ENCODE data around the gene MRPL50. TPM values are rescaled to one million over a fixed set of nuclear protein-coding genes. Genes with fewer than 3 reads are reported as not detected.
A peak's percentile ranks its signal among the peaks of the same experiment; 100 is the strongest.

Gene MRPL50
- total RNA-seq, 1 experiment from 2014 or later = 15.4 TPM

DNA sequence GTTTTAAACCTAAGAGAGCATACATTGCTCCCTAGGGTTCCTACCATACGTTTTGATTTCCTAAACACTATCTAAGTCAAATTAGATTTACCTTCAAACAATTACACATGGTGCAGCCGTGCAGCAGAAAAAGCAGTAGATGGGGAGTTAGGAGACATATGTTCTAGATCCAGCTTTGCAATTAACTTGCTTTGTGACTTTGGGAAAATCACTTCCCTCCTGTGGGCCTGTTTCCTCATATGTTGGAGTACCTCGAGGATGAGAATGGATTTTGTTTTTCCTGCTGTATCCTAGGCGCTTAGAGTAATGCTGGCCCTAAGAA is 711 bp downstream of the MRPL50 start:
- peaks cover 35% of the 10 kb centered on the region for H3K36me3 Mint-ChIP-seq (ENCODE audit: insufficient read depth, unreplicated experiment)
- peaks cover 36% of the 10 kb centered on the region for H3K9me3 Mint-ChIP-seq (ENCODE audit: unreplicated experiment)
- peak overlapping the region; percentile 99 for H3K27ac Mint-ChIP-seq (ENCODE audit: low read depth, unreplicated experiment)
- no peaks in the 10 kb centered on the region for H3K27me3 Mint-ChIP-seq (ENCODE audit: insufficient read depth, unreplicated experiment)
- CTCF ChIA-PET = interaction anchor here (2.5 kb wide), 1 partner anchor 9 kb away, joined by 14 read pairs; no protein-coding TSS in a partner anchor
- peaks cover 39% of the 10 kb centered on the region for H3K4me1 Mint-ChIP-seq (ENCODE audit: insufficient read depth, unreplicated experiment)
- no TSS peak for BruUV-seq (replicated peaks)
- intact Hi-C loops (cut with micrococcal nuclease) = loop anchor here (2.0 kb wide), 1 partner anchor 51 kb away; no protein-coding TSS in a partner anchor
- no peak for DNase-seq (ENCODE audit: unreplicated experiment)
- H3K4me3 Mint-ChIP-seq (ENCODE audit: unreplicated experiment) = peak overlapping the region; percentile 97
- POLR2A ChIA-PET = interaction anchor here (0.5 to 2.9 kb wide), 8 partner anchors 9 to 796 kb away, joined by 3 to 37 read pairs (median 12); partner anchors contain the start of gene RNF20
- TF ChIP-seq, protein P1, sequence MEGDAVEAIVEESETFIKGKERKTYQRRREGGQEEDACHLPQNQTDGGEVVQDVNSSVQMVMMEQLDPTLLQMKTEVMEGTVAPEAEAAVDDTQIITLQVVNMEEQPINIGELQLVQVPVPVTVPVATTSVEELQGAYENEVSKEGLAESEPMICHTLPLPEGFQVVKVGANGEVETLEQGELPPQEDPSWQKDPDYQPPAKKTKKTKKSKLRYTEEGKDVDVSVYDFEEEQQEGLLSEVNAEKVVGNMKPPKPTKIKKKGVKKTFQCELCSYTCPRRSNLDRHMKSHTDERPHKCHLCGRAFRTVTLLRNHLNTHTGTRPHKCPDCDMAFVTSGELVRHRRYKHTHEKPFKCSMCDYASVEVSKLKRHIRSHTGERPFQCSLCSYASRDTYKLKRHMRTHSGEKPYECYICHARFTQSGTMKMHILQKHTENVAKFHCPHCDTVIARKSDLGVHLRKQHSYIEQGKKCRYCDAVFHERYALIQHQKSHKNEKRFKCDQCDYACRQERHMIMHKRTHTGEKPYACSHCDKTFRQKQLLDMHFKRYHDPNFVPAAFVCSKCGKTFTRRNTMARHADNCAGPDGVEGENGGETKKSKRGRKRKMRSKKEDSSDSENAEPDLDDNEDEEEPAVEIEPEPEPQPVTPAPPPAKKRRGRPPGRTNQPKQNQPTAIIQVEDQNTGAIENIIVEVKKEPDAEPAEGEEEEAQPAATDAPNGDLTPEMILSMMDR (IDR thresholded peaks at IDR 0.05; ENCODE audit: unreplicated experiment) = no peak

DNA sequence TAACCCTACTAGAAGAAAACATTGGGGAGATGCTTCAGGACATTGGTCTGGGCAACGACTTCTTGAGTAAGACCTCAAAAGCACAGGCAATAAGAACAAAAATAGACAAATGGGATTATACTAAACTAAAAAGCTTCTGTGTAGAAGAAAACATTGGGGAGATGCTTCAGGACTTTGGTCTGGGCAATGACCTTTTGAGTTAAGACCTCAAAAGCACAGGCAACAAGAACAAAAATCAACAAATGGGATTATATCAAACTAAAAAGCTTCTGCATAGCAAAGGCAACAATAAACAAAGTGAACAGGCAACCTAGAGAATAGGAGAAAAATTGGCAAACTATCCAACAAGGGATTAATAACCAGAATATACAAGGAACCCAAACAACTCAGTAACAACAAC is 3.7 kb downstream of the MRPL50 start:
- H3K9me3 Mint-ChIP-seq (ENCODE audit: unreplicated experiment) = peaks cover 33% of the 10 kb centered on the region
- DNase-seq (ENCODE audit: unreplicated experiment) = no peak
- peaks cover 26% of the 10 kb centered on the region for H3K36me3 Mint-ChIP-seq (ENCODE audit: insufficient read depth, unreplicated experiment)
- TF ChIP-seq, protein P1 (IDR thresholded peaks at IDR 0.05; ENCODE audit: unreplicated experiment) = no peak
- POLR2A ChIA-PET = no interaction called here
- H3K4me3 Mint-ChIP-seq (ENCODE audit: unreplicated experiment) = no peak overlapping the region
- CTCF ChIA-PET = interaction anchor here (0.6 to 0.9 kb wide), 5 partner anchors 14 to 754 kb away, joined by 3 read pairs; no protein-coding TSS in a partner anchor
- BruUV-seq (replicated peaks) = no TSS peak
- H3K27me3 Mint-ChIP-seq (ENCODE audit: insufficient read depth, unreplicated experiment) = no peaks in the 10 kb centered on the region
- H3K27ac Mint-ChIP-seq (ENCODE audit: low read depth, unreplicated experiment) = no peak overlapping the region
- peaks cover 31% of the 10 kb centered on the region for H3K4me1 Mint-ChIP-seq (ENCODE audit: insufficient read depth, unreplicated experiment)
- intact Hi-C loops (cut with micrococcal nuclease) = no loop called here

DNA sequence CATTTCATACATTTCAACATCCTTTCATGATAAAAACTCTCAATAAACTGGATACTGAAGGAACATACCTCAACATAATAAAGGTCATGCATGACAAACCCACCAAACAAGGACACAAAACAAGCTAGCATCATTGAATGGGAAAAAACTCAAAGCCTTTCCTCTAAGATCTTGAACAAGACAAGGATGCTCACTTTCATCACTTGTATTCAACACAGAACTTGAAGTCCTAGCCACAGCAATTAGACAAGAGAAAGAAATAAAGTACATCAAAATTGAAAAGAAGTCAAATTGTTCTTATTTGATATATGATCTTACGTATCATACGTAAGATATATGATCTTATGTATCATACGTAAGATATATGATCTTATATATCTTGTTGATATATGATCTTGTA is 5.3 kb downstream of the MRPL50 start:
- CTCF ChIA-PET = interaction anchor here (0.6 kb wide), 1 partner anchor 79 kb away, joined by 3 read pairs; no protein-coding TSS in a partner anchor

DNA sequence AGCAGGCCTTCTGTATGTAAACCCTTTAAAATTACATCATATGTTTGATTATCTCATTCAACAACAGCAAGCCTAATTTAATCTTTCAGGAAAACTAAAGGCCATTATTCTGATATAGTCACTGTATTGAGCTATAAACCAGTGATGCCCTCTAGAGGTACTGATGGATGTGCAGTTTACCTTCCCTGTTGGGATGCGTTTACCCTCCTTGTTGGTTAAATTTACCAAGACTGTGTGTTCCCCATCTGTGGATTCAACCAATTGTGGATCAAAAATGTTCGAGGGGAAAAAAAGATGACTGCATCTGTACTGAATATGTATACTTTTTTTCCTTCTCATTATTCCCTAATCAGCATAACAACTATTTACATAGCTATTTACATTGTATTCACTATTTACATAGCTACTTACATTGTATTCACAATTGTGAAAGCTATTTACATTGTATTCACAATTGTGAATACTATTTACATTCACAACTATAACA is 9.9 kb downstream of the MRPL50 start:
- Mint-ChIP-seq H3K27ac (ENCODE audit: low read depth, unreplicated experiment) (no peak overlapping the region), H3K4me1 (ENCODE audit: insufficient read depth, unreplicated experiment) (peaks cover 18% of the 10 kb centered on the region), H3K27me3 (ENCODE audit: insufficient read depth, unreplicated experiment) (no peaks in the 10 kb centered on the region), H3K9me3 (ENCODE audit: unreplicated experiment) (peaks cover 16% of the 10 kb centered on the region), H3K36me3 (ENCODE audit: insufficient read depth, unreplicated experiment) (peaks cover 44% of the 10 kb centered on the region), H3K4me3 (ENCODE audit: unreplicated experiment) (no peak overlapping the region)
- ChIA-PET POLR2A (interaction anchor here (1.4 to 2.8 kb wide), 2 partner anchors 10 to 15 kb away, joined by 6 to 34 read pairs; partner anchors contain the start of genes MRPL50 and ZNF189), CTCF (interaction anchor here (0.6 to 2.8 kb wide), 44 partner anchors 7 to 1709 kb away, joined by 3 to 42 read pairs (median 4); partner anchors contain the start of genes MRPL50 and ZNF189)
- intact Hi-C loops (cut with micrococcal nuclease) = loop anchor here (2.0 to 10.0 kb wide), 4 partner anchors 78 to 786 kb away; no protein-coding TSS in a partner anchor
- TF ChIP-seq, protein P1 (IDR thresholded peaks at IDR 0.05; ENCODE audit: unreplicated experiment) = peak; percentile 22
- no TSS peak for BruUV-seq (replicated peaks)
- no peak for DNase-seq (ENCODE audit: unreplicated experiment)

More for the DNA sequence above, 5.3 kb downstream of the MRPL50 start:
- no peak overlapping the region for H3K27ac Mint-ChIP-seq (ENCODE audit: low read depth, unreplicated experiment)
- H3K36me3 Mint-ChIP-seq (ENCODE audit: insufficient read depth, unreplicated experiment) = peaks cover 40% of the 10 kb centered on the region
- intact Hi-C loops (cut with micrococcal nuclease) = no loop called here
- DNase-seq (ENCODE audit: unreplicated experiment) = no peak
- TF ChIP-seq, protein P1 (IDR thresholded peaks at IDR 0.05; ENCODE audit: unreplicated experiment) = no peak
- BruUV-seq (replicated peaks) = no TSS peak
- H3K4me1 Mint-ChIP-seq (ENCODE audit: insufficient read depth, unreplicated experiment) = peaks cover 34% of the 10 kb centered on the region
- peaks cover 33% of the 10 kb centered on the region for H3K9me3 Mint-ChIP-seq (ENCODE audit: unreplicated experiment)
- H3K4me3 Mint-ChIP-seq (ENCODE audit: unreplicated experiment) = no peak overlapping the region
- POLR2A ChIA-PET = no interaction called here
- H3K27me3 Mint-ChIP-seq (ENCODE audit: insufficient read depth, unreplicated experiment) = no peaks in the 10 kb centered on the region

Data from MCF 10A (cell line).